ENCODE results near the gene TBX2. TPM values are rescaled to one million over a fixed set of nuclear protein-coding genes. Genes with fewer than 3 reads are reported as not detected.
A peak's percentile ranks its signal among the peaks of the same experiment; 100 is the strongest.
"Not testable (repeated sequence)": the region's sequence is repeated elsewhere in the genome, so short reads cannot be mapped to it uniquely, and the experiment has no call there.

Gene TBX2
- total RNA-seq, result 0.63 and 3.6 TPM in 2 replicates

GRCh38 chr17:61399131-61400065 is at the start of gene TBX2:
Gene TBX2 (plus strand): TSS chr17:61399843. CDS start chr17:61400177, 334 bp downstream.
- DNase-seq (ENCODE audit: extremely low read depth, low read depth, low spot score), result no peak

GRCh38 chr17:61351745-61352407 is 47.8 kb upstream of the TBX2 start:
- no peak for DNase-seq (ENCODE audit: extremely low read depth, low read depth, low spot score)

GRCh38 chr17:61352408-61352770 is 47.3 kb upstream of the TBX2 start:
- DNase-seq (ENCODE audit: extremely low read depth, low read depth, low spot score), result peak; percentile 31

GRCh38 chr17:61352781-61353491 is 46.7 kb upstream of the TBX2 start:
- no peak for DNase-seq (ENCODE audit: extremely low read depth, low read depth, low spot score)

- no peak for DNase-seq (ENCODE audit: extremely low read depth, low read depth, low spot score)
These were observed 46.0 kb upstream of the TBX2 start for GRCh38 chr17:61353615-61354014.

GRCh38 chr17:61354895-61355874 is 44.5 kb upstream of the TBX2 start:
- no peak for DNase-seq (ENCODE audit: extremely low read depth, low read depth, low spot score)

GRCh38 chr17:61357061-61357460 is 42.6 kb upstream of the TBX2 start:
- not testable (repeated sequence) for DNase-seq (ENCODE audit: extremely low read depth, low read depth, low spot score)

GRCh38 chr17:61359513-61359912 is 40.1 kb upstream of the TBX2 start:
- not testable (repeated sequence) for DNase-seq (ENCODE audit: extremely low read depth, low read depth, low spot score)

GRCh38 chr17:61360318-61360943 is 39.2 kb upstream of the TBX2 start:
- no peak for DNase-seq (ENCODE audit: extremely low read depth, low read depth, low spot score)

GRCh38 chr17:61361084-61361483 is 38.6 kb upstream of the TBX2 start:
- no peak for DNase-seq (ENCODE audit: extremely low read depth, low read depth, low spot score)

- DNase-seq (ENCODE audit: extremely low read depth, low read depth, low spot score), result no peak
These were observed 37.2 kb upstream of the TBX2 start for GRCh38 chr17:61362396-61362795.

GRCh38 chr17:61362852-61363600 is 36.6 kb upstream of the TBX2 start:
- no peak for DNase-seq (ENCODE audit: extremely low read depth, low read depth, low spot score)

- DNase-seq (ENCODE audit: extremely low read depth, low read depth, low spot score), result no peak
These were observed 35.8 kb upstream of the TBX2 start for GRCh38 chr17:61363601-61364462.

- DNase-seq (ENCODE audit: extremely low read depth, low read depth, low spot score), result no peak
These were observed 35.2 kb upstream of the TBX2 start for GRCh38 chr17:61364463-61364846.

GRCh38 chr17:61366076-61366714 is 33.4 kb upstream of the TBX2 start:
- no peak for DNase-seq (ENCODE audit: extremely low read depth, low read depth, low spot score)

- no peak for DNase-seq (ENCODE audit: extremely low read depth, low read depth, low spot score)
These were observed 32.8 kb upstream of the TBX2 start for GRCh38 chr17:61366715-61367413.
